GM13976 (cell line): ENCODE measurements around the gene PRSS48.

Source experiments
- DNase-seq: peaks from one replicate; pipeline ENCODE4 v3.0.0; 2012; ENCODE audit warnings: low spot score
- CTCF ChIP-seq: IDR thresholded peaks from 2 replicates; pipeline ENCODE4 v1.5.1; 2012; ENCODE audit warnings: borderline replicate concordance, mild to moderate bottlenecking; ENCODE audit not compliant: insufficient read depth; ENCODE audit errors: extremely low read depth, missing control alignments, control extremely low read depth
- in situ Hi-C: fragments of 300-500 bp; cut with MboI; formaldehyde crosslinking; loops from one replicate; pipeline ENCODE4 v1.12.0; 2022; ENCODE audit warnings: low sequenced_read_pairs, mixed read lengths, inconsistent platforms; ENCODE audit not compliant: unreplicated experiment

PRSS48 gene

GRCh38 chr4:151331276-151332042 is 54.5 kb downstream of the PRSS48 start:
- DNase-seq = no peak
- TF ChIP-seq CTCF = no peak
- in situ Hi-C loops = no loop called here

DNA sequence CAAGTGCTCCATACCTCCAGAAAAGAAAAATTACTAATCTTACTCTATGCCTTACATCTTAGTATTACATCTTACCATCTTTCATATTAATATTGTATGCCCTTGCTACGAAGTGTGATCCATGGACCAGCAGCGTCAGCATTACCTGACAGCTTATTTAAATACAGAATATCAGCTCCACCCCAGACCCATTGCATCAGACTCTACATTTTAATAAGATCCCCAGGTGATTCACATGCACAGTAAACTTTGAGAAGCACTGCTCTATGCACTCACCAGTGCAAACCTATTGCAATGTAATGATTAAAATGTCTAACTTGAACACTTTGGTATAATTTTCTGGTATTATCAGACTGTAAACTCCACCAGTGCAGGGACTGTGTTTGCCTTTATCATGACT is 62.5 kb downstream of the PRSS48 start:
- TF ChIP-seq CTCF = no peak
- no peak for DNase-seq
- in situ Hi-C loops = no loop called here

- TF ChIP-seq CTCF = no peak
- no peak for DNase-seq
- in situ Hi-C loops = no loop called here
These were observed 63.9 kb downstream of the PRSS48 start for GRCh38 chr4:151340751-151341385.
